Prostate gland (tissue), 2 donors: ENCODE data around the gene KREMEN1.

ENCODE experiments used
- POLR2A ChIP-seq: fragments of 450-650 bp; IDR thresholded peaks from one replicate; pipeline ENCODE4 v1.6.1; 2016; ENCODE audit warnings: antibody characterized with exemption, mild to moderate bottlenecking
- TF ChIP-seq, protein P1 (sequence below), 4 experiments: fragments of 200-600 bp in 2 of 4; fragments of 450-650 bp in 2 of 4; sonication (generic) in 2 of 4; IDR thresholded peaks; 1 replicate in 3 of 4; 2 replicates in 1 of 4; pipeline ENCODE4 v1.5.1; 2016 to 2019; ENCODE audit warnings: antibody characterized with exemption in 4 of 4, mild to moderate bottlenecking in 2 of 4, moderate library complexity in 2 of 4

DNA sequence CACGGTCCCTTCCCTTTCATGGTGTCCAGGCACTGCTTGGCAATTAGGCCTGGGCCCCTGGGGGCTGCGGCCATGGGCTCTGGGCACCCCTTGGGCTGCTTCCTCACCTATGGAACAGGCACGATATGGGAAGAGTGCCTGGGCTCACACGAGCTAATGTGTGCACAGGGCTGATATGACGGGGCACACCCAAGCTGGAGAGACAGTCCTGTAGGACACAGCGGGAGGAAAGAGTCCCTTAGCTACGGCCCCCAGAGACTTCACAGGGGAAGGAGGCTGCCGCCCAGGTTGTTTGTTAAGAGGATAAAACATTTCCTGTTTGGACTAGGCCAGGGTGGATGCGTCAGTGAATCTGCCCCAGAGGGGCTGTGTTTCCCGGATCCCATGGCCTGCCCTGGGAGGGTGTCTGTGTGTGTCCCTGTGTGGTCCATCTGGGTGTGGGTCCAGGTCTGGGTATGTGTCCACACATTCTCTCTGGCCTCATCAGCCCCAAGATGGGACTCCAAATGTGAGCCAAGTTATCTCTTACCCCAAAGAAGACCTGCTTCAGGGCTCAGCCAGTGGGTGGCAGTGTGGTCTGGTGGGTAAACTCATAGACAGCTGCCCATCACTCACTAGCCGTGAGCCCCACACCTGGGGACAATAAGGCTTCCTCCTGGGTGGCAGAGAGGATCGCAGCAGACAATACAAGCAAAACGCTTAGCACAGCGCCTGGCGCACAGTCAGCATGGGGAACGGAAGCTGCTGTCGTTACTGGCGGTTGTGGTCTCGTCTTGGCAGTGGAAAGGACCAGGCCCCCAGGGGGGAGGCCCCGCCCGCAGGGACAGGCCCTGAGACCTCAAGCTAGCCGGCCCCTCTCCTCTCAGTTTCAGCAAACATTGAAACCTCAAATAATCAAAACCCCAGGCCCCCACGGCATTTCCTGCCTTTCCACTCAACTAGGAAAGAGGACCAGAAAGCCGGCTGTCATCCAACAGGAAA is 129.7 kb downstream of the KREMEN1 start:
- TF ChIP-seq, protein P1, sequence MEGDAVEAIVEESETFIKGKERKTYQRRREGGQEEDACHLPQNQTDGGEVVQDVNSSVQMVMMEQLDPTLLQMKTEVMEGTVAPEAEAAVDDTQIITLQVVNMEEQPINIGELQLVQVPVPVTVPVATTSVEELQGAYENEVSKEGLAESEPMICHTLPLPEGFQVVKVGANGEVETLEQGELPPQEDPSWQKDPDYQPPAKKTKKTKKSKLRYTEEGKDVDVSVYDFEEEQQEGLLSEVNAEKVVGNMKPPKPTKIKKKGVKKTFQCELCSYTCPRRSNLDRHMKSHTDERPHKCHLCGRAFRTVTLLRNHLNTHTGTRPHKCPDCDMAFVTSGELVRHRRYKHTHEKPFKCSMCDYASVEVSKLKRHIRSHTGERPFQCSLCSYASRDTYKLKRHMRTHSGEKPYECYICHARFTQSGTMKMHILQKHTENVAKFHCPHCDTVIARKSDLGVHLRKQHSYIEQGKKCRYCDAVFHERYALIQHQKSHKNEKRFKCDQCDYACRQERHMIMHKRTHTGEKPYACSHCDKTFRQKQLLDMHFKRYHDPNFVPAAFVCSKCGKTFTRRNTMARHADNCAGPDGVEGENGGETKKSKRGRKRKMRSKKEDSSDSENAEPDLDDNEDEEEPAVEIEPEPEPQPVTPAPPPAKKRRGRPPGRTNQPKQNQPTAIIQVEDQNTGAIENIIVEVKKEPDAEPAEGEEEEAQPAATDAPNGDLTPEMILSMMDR (IDR thresholded peaks at IDR 0.05) = peak in 2 of 4 experiments; percentile 16 to 27
- TF ChIP-seq POLR2A = no peak
